DMS153 treated with DMSO at 0.1 percent for 48 hours (cell line): ENCODE data around the gene SIGLEC15.
"Not testable (repeated sequence)": the region's sequence is repeated elsewhere in the genome, so short reads cannot be mapped to it uniquely, and the experiment has no call there.

Source experiments
- DNase-seq: peaks from one replicate; lab custom pipeline; 2025; ENCODE audit not compliant: unreplicated experiment; lab: John Stamatoyannopoulos, UW

The SIGLEC15 gene

GRCh38 chr18:45841765-45842442 is 16.4 kb downstream of the SIGLEC15 start:
- DNase-seq: no peak

GRCh38 chr18:45843019-45843418 is 17.5 kb downstream of the SIGLEC15 start:
- DNase-seq: no peak

DNA sequence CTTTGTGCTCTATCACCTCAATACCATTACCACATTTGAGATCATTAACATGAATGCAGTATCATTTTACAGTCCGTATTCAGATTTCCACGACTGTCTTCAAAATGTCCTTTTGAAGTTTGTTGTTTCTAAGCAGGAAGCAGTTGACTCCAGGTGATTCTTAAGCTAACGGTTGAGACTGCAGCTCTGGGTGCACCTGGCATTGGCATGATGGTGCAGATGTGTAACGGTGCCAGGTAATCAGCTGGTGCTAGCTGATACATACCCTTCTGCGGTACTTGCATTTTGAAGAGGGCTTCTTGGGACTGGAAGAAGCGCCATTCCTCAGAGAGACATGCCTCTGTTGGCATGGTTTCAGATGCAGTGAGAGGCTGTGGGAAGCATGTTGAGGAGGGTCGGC is 19.5 kb downstream of the SIGLEC15 start:
- no peak for DNase-seq

DNA sequence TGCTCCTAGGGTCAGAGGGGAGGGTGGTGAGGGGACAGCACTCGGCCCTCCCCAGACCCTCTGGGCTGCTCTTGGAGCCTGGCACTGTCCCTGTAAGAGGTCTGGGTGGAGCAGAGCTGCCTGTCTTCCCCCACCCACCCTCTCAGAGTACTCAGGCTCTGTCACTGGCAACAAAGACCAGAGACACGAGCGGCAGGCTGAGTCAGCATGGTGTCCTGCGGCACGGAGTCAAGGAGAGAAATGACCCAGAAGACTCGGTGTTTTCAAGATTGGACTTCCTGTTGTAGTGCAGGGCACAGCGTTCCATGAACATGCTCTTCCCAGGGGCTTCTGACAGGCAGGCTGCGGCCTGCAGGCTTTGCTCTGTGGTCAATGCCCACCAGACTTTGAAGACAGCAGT is 19.9 kb downstream of the SIGLEC15 start:
- DNase-seq: no peak

- DNase-seq: no peak
Measured at GRCh38 chr18:45847119-45847518, 21.6 kb downstream of the SIGLEC15 start.

- not testable (repeated sequence) for DNase-seq
Measured at GRCh38 chr18:45848643-45849042, 23.2 kb downstream of the SIGLEC15 start.

DNA sequence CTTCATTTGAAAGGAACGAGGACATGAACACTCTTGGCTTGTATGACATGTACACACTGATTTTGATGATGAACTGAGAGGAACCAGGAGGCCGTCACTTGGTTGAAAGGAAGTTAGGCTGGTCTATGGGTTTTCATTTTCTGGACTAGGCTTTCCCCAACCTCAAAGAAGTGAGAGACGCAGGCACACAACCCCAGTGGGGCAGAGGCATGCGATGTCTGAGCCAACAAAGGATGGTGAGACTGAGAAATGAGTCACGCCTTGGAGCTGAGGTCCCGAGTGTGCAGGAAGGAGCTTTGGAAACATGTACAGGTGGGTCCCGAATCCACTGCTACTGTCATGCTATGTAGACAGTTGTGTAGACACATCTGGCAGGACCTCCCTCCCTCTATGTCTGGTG is 24.1 kb downstream of the SIGLEC15 start:
- no peak for DNase-seq

GRCh38 chr18:45850021-45850420 is 24.5 kb downstream of the SIGLEC15 start:
- no peak for DNase-seq

GRCh38 chr18:45851161-45851925 is 25.9 kb downstream of the SIGLEC15 start:
- no peak for DNase-seq

GRCh38 chr18:45852631-45853030 is 27.2 kb downstream of the SIGLEC15 start:
- no peak for DNase-seq

- no peak for DNase-seq
Measured at GRCh38 chr18:45854036-45854586, 28.6 kb downstream of the SIGLEC15 start.

DNA sequence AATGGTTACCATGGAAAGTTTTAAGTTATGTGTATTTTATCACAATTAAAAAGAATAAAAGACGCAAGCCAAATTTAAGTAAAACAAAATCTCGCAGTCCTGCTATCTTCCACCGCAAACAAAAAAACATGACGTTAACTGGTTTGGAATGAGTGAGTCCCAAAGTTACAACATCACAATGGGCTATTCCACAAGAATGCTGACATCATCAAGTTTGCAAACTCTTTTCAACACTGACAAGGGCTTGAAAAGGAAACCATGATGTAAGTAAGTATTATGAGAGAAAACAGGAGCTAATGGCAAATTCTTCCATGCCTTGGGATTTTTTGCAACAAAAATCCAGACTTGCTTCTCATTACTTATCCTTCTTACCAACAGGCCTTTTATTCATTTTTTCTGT is 31.1 kb downstream of the SIGLEC15 start:
- no peak for DNase-seq

- DNase-seq: no peak
Measured at GRCh38 chr18:45859334-45859733, 33.9 kb downstream of the SIGLEC15 start.

DNA sequence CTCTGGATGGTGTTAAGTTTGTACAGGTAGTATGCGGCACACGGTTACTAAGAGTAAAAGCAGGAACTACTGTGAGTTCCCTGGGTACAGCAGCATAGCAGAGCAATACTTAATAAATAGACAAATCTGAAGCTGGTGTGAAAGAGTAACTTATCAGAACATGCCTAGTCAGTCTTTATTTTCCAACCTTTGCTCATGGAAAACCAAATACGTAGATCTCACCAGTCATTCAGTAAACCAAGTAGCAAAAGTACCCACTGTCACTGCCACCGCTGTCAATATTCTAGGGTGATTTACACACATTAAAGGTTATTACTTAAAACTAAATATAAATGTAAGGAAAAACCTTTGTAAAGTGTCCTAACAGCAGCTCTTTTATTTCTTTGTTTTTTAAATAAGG is 35.0 kb downstream of the SIGLEC15 start:
- no peak for DNase-seq

DNA sequence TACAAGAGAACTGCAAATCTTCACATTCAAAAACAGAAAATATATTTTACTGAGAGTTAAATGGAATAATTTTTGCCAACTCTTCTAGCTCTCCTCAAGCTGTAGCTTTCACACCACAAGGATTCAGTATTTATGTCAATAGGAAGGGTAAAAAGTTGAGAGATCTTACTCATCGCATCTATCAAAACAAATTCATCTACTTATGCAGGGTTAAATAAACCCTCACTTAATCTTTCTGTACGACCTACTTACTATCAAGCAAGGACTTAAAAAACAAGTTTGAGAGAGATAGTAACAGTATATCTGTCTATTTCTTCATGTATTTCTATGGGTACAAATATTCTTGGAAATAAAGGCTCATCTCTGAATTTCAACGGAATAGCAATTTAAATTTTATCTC is 35.5 kb downstream of the SIGLEC15 start:
- DNase-seq: no peak

GRCh38 chr18:45861926-45862325 is 36.5 kb downstream of the SIGLEC15 start:
- no peak for DNase-seq

GRCh38 chr18:45863469-45863868 is 38.0 kb downstream of the SIGLEC15 start:
- DNase-seq: no peak

DNA sequence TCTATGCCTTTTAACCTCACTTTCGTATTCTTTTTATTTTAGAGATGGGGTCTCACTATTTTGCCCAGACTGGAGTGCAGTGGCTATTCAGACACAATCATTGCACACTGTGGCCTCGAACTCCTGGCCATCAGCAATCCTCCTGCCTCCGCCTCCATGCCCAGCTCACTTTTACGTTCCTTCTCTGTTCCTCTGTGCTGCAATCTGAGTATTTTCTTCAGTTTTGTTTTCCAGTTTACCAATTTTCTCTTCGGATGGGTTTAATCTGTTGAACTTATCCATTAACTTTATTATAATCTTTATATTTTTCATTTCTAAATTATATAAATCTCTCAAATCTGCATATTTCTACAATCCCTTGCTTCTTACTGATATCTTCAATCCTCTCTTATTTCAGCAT is 38.6 kb downstream of the SIGLEC15 start:
- DNase-seq: no peak

- no peak for DNase-seq
Measured at GRCh38 chr18:45865466-45865865, 40.0 kb downstream of the SIGLEC15 start.

- no peak for DNase-seq
Measured at GRCh38 chr18:45870419-45870818, 44.9 kb downstream of the SIGLEC15 start.

- no peak for DNase-seq
Measured at GRCh38 chr18:45871431-45872084, 46.1 kb downstream of the SIGLEC15 start.
